LNCAP (cell line): Measurements from ENCODE around the gene SYNRG.

Experiments
- CTCF ChIP-seq: fragments of 450-650 bp; IDR thresholded peaks from 2 replicates; pipeline ENCODE4 v1.5.1; 2017; ENCODE audit warnings: mild to moderate bottlenecking

The SYNRG gene

GRCh38 chr17:37609170-37610040 lies at the start of gene SYNRG:
Gene SYNRG, minus strand, starts transcription at chr17:37609418. Its CDS starts 63 bp downstream, at chr17:37609355.
- peak; percentile 13; the same call in 1 of the 2 replicates for TF ChIP-seq CTCF

- no peak for TF ChIP-seq CTCF
Observed at GRCh38 chr17:37657202-37657601, 48.0 kb upstream of the SYNRG start.

GRCh38 chr17:37651849-37652248 lies 42.6 kb upstream of the SYNRG start:
- TF ChIP-seq CTCF: no peak

GRCh38 chr17:37650419-37651003 lies 41.3 kb upstream of the SYNRG start:
- peak; percentile 62 for TF ChIP-seq CTCF

GRCh38 chr17:37648555-37648954 lies 39.3 kb upstream of the SYNRG start:
- TF ChIP-seq CTCF: no peak

GRCh38 chr17:37647856-37648255 lies 38.6 kb upstream of the SYNRG start:
- TF ChIP-seq CTCF: no peak

- TF ChIP-seq CTCF: no peak
Observed at GRCh38 chr17:37643869-37644268, 34.7 kb upstream of the SYNRG start.
